ENCODE results near the gene KRT86.
"Not testable (repeated sequence)": the region's sequence is repeated elsewhere in the genome, so short reads cannot be mapped to it uniquely, and the experiment has no call there.

DNA sequence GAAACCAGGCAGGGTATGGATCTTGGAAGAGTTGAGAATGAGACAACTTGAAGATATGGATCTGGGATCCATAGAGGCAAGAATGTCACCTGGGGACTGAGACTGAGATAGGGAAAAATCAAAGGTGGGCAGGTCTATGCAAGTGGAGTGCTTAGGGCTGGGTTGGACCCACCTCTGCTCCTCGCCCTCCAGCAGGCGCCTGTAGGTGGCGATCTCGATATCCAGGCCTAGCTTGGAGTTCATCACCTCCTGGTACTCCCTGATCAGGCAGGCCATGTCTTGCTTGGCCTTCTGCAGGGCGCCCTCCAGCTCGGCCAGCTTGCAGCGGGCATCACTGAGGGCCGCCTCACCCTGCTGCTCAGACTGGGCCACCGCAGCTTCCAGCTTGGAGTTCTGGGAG is 41.3 kb downstream of the KRT86 start:
- not testable (repeated sequence) for TF ChIP-seq EZH2phosphoT487 (conservative IDR thresholded peaks at IDR 0.05; ENCODE audit: low read length)
- TF ChIP-seq, protein P1, sequence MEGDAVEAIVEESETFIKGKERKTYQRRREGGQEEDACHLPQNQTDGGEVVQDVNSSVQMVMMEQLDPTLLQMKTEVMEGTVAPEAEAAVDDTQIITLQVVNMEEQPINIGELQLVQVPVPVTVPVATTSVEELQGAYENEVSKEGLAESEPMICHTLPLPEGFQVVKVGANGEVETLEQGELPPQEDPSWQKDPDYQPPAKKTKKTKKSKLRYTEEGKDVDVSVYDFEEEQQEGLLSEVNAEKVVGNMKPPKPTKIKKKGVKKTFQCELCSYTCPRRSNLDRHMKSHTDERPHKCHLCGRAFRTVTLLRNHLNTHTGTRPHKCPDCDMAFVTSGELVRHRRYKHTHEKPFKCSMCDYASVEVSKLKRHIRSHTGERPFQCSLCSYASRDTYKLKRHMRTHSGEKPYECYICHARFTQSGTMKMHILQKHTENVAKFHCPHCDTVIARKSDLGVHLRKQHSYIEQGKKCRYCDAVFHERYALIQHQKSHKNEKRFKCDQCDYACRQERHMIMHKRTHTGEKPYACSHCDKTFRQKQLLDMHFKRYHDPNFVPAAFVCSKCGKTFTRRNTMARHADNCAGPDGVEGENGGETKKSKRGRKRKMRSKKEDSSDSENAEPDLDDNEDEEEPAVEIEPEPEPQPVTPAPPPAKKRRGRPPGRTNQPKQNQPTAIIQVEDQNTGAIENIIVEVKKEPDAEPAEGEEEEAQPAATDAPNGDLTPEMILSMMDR (IDR thresholded peaks at IDR 0.05; ENCODE audit: insufficient read depth, low read length, poor library complexity, severe bottlenecking) = not testable (repeated sequence)

Measured in SU-DHL-6 (cell line).